Measurements from ENCODE around the gene PRDM11. TPM values are rescaled to one million over a fixed set of nuclear protein-coding genes. Genes with fewer than 3 reads are reported as not detected.

Gene PRDM11
- total RNA-seq, 1 donor, result 6.5 TPM

- no peak for TF ChIP-seq CTCF (IDR thresholded peaks at IDR 0.05; ENCODE audit: insufficient read depth, low read depth, low read length)
- H3K4me3 ChIP-seq (ENCODE audit: low read depth, low read length), result no peak overlapping the region
- no peak for DNase-seq (ENCODE audit: low read depth)
Measured at GRCh38 chr11:45185228-45185729, 38.8 kb downstream of the PRDM11 start.

- no peak for DNase-seq (ENCODE audit: low read depth)
- no peak for TF ChIP-seq CTCF (IDR thresholded peaks at IDR 0.05; ENCODE audit: insufficient read depth, low read depth, low read length)
- no peak overlapping the region for H3K4me3 ChIP-seq (ENCODE audit: low read depth, low read length)
Measured at GRCh38 chr11:45187375-45187774, 40.9 kb downstream of the PRDM11 start.

GRCh38 chr11:45188127-45188526 lies 41.7 kb downstream of the PRDM11 start:
- H3K4me3 ChIP-seq (ENCODE audit: low read depth, low read length), result no peak overlapping the region
- DNase-seq (ENCODE audit: low read depth), result no peak
- TF ChIP-seq CTCF (IDR thresholded peaks at IDR 0.05; ENCODE audit: insufficient read depth, low read depth, low read length), result no peak

- H3K4me3 ChIP-seq (ENCODE audit: low read depth, low read length), result no peak overlapping the region
- no peak for TF ChIP-seq CTCF (IDR thresholded peaks at IDR 0.05; ENCODE audit: insufficient read depth, low read depth, low read length)
- DNase-seq (ENCODE audit: low read depth), result no peak
Measured at GRCh38 chr11:45189230-45189629, 42.8 kb downstream of the PRDM11 start.

GRCh38 chr11:45193695-45194094 lies 47.3 kb downstream of the PRDM11 start:
- no peak overlapping the region for H3K4me3 ChIP-seq (ENCODE audit: low read depth, low read length)
- no peak for DNase-seq (ENCODE audit: low read depth)
- TF ChIP-seq CTCF (IDR thresholded peaks at IDR 0.05; ENCODE audit: insufficient read depth, low read depth, low read length), result no peak

GRCh38 chr11:45204761-45205160 lies 58.3 kb downstream of the PRDM11 start:
- H3K4me3 ChIP-seq (ENCODE audit: low read depth, low read length), result no peak overlapping the region
- DNase-seq (ENCODE audit: low read depth), result no peak
- no peak for TF ChIP-seq CTCF (IDR thresholded peaks at IDR 0.05; ENCODE audit: insufficient read depth, low read depth, low read length)

GRCh38 chr11:45205978-45206377 lies 59.5 kb downstream of the PRDM11 start:
- no peak for DNase-seq (ENCODE audit: low read depth)
- H3K4me3 ChIP-seq (ENCODE audit: low read depth, low read length), result no peak overlapping the region
- TF ChIP-seq CTCF (IDR thresholded peaks at IDR 0.05; ENCODE audit: insufficient read depth, low read depth, low read length), result no peak
